Suprapubic skin (tissue), 3 donors: Measurements from ENCODE around the gene PLA1A.

Experiments used
- CTCF ChIP-seq, 2 donors: fragments of 200-600 bp in 1 of 2; fragments of 450-650 bp in 1 of 2; sonication (generic) in 1 of 2; IDR thresholded peaks; one replicate each; pipeline ENCODE4 v1.5.1; 2016 to 2019; ENCODE audit warnings: antibody characterized with exemption in 2 of 2, mild to moderate bottlenecking in 1 of 2, moderate library complexity in 1 of 2
- POLR2A ChIP-seq, 2 donors: fragments of 450-650 bp; IDR thresholded peaks; one replicate each; pipeline ENCODE4 v1.6.1; 2017; ENCODE audit warnings: antibody characterized with exemption in 2 of 2, mild to moderate bottlenecking in 2 of 2, moderate library complexity in 2 of 2

DNA sequence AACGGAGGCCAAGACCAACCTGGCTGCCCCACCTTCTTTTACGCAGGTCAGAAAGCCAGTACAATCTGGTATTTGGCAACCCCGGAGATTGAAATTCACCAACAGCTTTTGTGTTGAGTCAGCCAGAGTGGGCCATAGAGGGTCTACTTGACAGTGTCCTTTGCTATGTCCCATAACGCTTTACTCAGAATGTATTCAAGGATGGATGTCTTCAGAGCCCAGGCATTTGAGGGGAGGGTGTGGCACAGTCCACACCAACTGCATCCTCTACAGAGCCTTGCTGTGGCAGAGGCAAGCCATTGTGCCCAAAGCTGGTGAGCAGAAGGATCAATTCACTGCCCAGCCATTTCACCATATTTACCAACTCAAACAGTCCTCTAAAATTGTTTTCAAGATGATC, 18.4 kb downstream of the PLA1A start:
- no peak for TF ChIP-seq POLR2A (IDR thresholded peaks at IDR 0.05)
- no peak for TF ChIP-seq CTCF (IDR thresholded peaks at IDR 0.05)
